ENCODE data around the gene PCED1A.
"Not testable (repeated sequence)": the region's sequence is repeated elsewhere in the genome, so short reads cannot be mapped to it uniquely, and the experiment has no call there.

The PCED1A gene

GRCh38 chr20:2822073-2822472, 18.4 kb downstream of the PCED1A start:
- DNase-seq, result no peak

- no peak for DNase-seq
These were observed 19.3 kb downstream of the PCED1A start for GRCh38 chr20:2820896-2821869.

GRCh38 chr20:2820084-2820895, 20.2 kb downstream of the PCED1A start:
- no peak for DNase-seq

GRCh38 chr20:2817891-2818595, 22.4 kb downstream of the PCED1A start:
- no peak for DNase-seq

- no peak for DNase-seq
These were observed 23.1 kb downstream of the PCED1A start for GRCh38 chr20:2817341-2817726.

GRCh38 chr20:2816583-2817340, 23.7 kb downstream of the PCED1A start:
- no peak for DNase-seq

- DNase-seq, result no peak
These were observed 24.3 kb downstream of the PCED1A start, which contains the start of gene TMEM239 for GRCh38 chr20:2816030-2816582. Gene TMEM239 (plus strand): TSS chr20:2816364. CDS start chr20:2816555, 191 bp downstream.

GRCh38 chr20:2815242-2815900, 25.1 kb downstream of the PCED1A start:
- DNase-seq, result no peak

GRCh38 chr20:2814587-2815051, 25.8 kb downstream of the PCED1A start, which contains the start of gene C20orf141:
Gene C20orf141 (plus strand): TSS chr20:2814987. CDS start chr20:2815185, 198 bp downstream.
- DNase-seq, result no peak

- DNase-seq, result no peak
These were observed 26.4 kb downstream of the PCED1A start for GRCh38 chr20:2814076-2814475.

GRCh38 chr20:2812189-2812588, 28.3 kb downstream of the PCED1A start:
- no peak for DNase-seq

- DNase-seq, result no peak
These were observed 30.8 kb downstream of the PCED1A start for GRCh38 chr20:2809690-2810089.

GRCh38 chr20:2807929-2808328, 32.5 kb downstream of the PCED1A start:
- not testable (repeated sequence) for DNase-seq

GRCh38 chr20:2807019-2807418, 33.4 kb downstream of the PCED1A start:
- no peak for DNase-seq

GRCh38 chr20:2806351-2806701, 34.1 kb downstream of the PCED1A start:
- DNase-seq, result no peak

- no peak for DNase-seq
These were observed 34.6 kb downstream of the PCED1A start for GRCh38 chr20:2805689-2806350.

- DNase-seq, result no peak
These were observed 35.4 kb downstream of the PCED1A start for GRCh38 chr20:2804852-2805688.

GRCh38 chr20:2804041-2804828, 36.2 kb downstream of the PCED1A start:
- no peak for DNase-seq

GRCh38 chr20:2801286-2801728, 39.1 kb downstream of the PCED1A start:
- DNase-seq, result no peak
